GM23248 (cell line): ENCODE data around the gene ZBTB20. TPM values are rescaled to one million over a fixed set of nuclear protein-coding genes. Genes with fewer than 3 reads are reported as not detected.

ENCODE experiments used
- DNase-seq: peaks from one replicate; pipeline ENCODE4 v3.0.0-alpha.2; 2015
- H2AFZ ChIP-seq: fragments of 200-600 bp; sonication (generic); 2 replicates; pipeline ENCODE4 v1.6.1; 2016; ENCODE audit warnings: antibody characterized with exemption
- H3F3A ChIP-seq: fragments of 200-600 bp; sonication (generic); 2 replicates; pipeline ENCODE4 v1.6.1; 2016; ENCODE audit warnings: mild to moderate bottlenecking, antibody characterized with exemption, mixed run types; ENCODE audit not compliant: insufficient read depth
- H3K27ac ChIP-seq: fragments of 200-600 bp; sonication (generic); 2 replicates; pipeline ENCODE4 v1.5.1; 2016; ENCODE audit warnings: mild to moderate bottlenecking
- H3K27me3 ChIP-seq: fragments of 200-600 bp; sonication (generic); replicated peaks from 2 replicates; pipeline ENCODE4 v1.6.1; 2016; ENCODE audit warnings: mild to moderate bottlenecking; ENCODE audit not compliant: insufficient read depth
- H3K36me3 ChIP-seq: fragments of 200-600 bp; sonication (generic); 2 replicates; pipeline ENCODE4 v1.6.1; 2016; ENCODE audit warnings: low read depth, mild to moderate bottlenecking
- H3K4me1 ChIP-seq: fragments of 200-600 bp; sonication (generic); 2 replicates; pipeline ENCODE4 v1.6.1; 2016; ENCODE audit warnings: mild to moderate bottlenecking; ENCODE audit not compliant: insufficient read depth
- H3K4me2 ChIP-seq: fragments of 200-600 bp; sonication (generic); one replicate; pipeline ENCODE4 v1.6.1; 2016; ENCODE audit warnings: mild to moderate bottlenecking; ENCODE audit not compliant: unreplicated experiment
- H3K4me3 ChIP-seq: fragments of 200-600 bp; sonication (generic); 2 replicates; pipeline ENCODE4 v1.5.1; 2016; ENCODE audit warnings: mild to moderate bottlenecking
- H3K79me2 ChIP-seq: fragments of 200-600 bp; sonication (generic); 2 replicates; pipeline ENCODE4 v1.6.1; 2016; ENCODE audit warnings: mild to moderate bottlenecking; ENCODE audit not compliant: insufficient read depth
- H3K9ac ChIP-seq: fragments of 200-600 bp; sonication (generic); 2 replicates; pipeline ENCODE4 v1.6.1; 2016; ENCODE audit warnings: mild to moderate bottlenecking
- H3K9me2 ChIP-seq: fragments of 200-600 bp; sonication (generic); 2 replicates; pipeline ENCODE4 v1.6.1; 2016; ENCODE audit warnings: mixed run types, mild to moderate bottlenecking, moderate library complexity; ENCODE audit not compliant: insufficient read depth
- H3K9me3 ChIP-seq: fragments of 200-600 bp; sonication (generic); one replicate; pipeline ENCODE4 v1.6.1; 2017; ENCODE audit warnings: low read depth
- H4K20me1 ChIP-seq: fragments of 200-600 bp; sonication (generic); 2 replicates; pipeline ENCODE4 v1.6.0; 2016; ENCODE audit not compliant: insufficient read depth
- EZH2 ChIP-seq: fragments of 200-600 bp; sonication (generic); IDR thresholded peaks from 2 replicates; pipeline ENCODE4 v1.6.1; 2018; ENCODE audit warnings: antibody characterized with exemption, mild to moderate bottlenecking; ENCODE audit not compliant: insufficient read depth, poor library complexity, severe bottlenecking
- EZH2phosphoT487 ChIP-seq: fragments of 200-600 bp; sonication (generic); IDR thresholded peaks from 2 replicates; pipeline ENCODE4 v1.6.1; 2018; ENCODE audit warnings: antibody characterized with exemption, moderate library complexity, mild to moderate bottlenecking, low read depth; ENCODE audit not compliant: insufficient read depth
- WGBS, 2 experiments: methylation state at CpG; one replicate each; pipeline ENCODE4 v1.1.6; 2015 to 2017; ENCODE audit warnings: low lambda C conversion rate in 2 of 2, low coverage in 1 of 2; ENCODE audit errors: missing lambda C conversion rate in 2 of 2; 5-methylcytosine and 5-hydroxymethylcytosine counted together
- in situ Hi-C: fragments of 300-500 bp; cut with MboI; formaldehyde crosslinking; loops from 2 replicates; pipeline ENCODE4 v1.15.0; 2020
- polyA plus RNA-seq: library from polyadenylated mRNA; unstranded; fragments of >200 nt; fragmentation: Nextera tagmentation; extraction: Ambion mirVana; gene quantifications from 2 replicates; pipeline ENCODE4 v1.2.1, GENCODE V29; 2016
- total RNA-seq: library from RNA; depleted of rRNA; stranded (reverse); fragments of >200 nt; shearing (Covaris generic); gene quantifications from 2 replicates; pipeline ENCODE4 v1.2.3, GENCODE V29; 2014

The ZBTB20 gene
- total and polyA plus RNA-seq, 2 experiments from 2014 or later: 9.2 to 12.2 TPM

DNA sequence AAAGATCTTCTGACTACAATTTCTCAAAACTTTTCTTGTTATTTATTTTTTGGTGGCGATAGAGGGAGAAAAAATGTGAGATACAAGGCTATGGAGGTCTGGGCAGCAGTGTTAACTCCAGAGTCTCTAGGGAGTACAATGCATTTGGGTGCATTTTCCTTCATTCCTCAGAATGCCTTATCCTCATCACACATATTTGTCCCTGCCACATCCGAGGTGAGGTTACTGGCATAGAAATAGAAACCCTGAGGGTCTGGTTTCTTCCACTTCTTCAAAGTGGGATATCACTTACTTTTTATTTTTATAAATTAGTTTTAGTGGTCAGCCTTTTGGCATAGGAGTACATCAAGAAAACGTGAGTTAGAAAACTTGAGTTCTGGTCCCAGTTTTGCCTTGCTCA is 702.9 kb downstream of the ZBTB20 start:
- Histone ChIP-seq H3K27me3 (no peaks in the 10 kb centered on the region), H3K36me3 (no peaks in the 10 kb centered on the region), H3K9me2 (no peaks in the 10 kb centered on the region), H3F3A (peaks cover 15% of the 10 kb centered on the region; the same call in 1 of the 2 replicates), H2AFZ (no peak overlapping the region), H3K4me2 (no peak overlapping the region), H3K4me1 (peaks cover 43% of the 10 kb centered on the region), H3K9me3 (no peaks in the 10 kb centered on the region), H3K27ac (no peak overlapping the region), H4K20me1 (no peaks in the 10 kb centered on the region), H3K79me2 (peaks cover 19% of the 10 kb centered on the region; the same call in 1 of the 2 replicates), H3K9ac (no peak overlapping the region), H3K4me3 (no peak overlapping the region)
- in situ Hi-C loops: no loop called here
- 62 to 64% methylated on average over 3 of the region's 3 CpGs for WGBS, 2 experiments
- no peak for DNase-seq
- no peak for TF ChIP-seq EZH2
- no peak for TF ChIP-seq EZH2phosphoT487

DNA sequence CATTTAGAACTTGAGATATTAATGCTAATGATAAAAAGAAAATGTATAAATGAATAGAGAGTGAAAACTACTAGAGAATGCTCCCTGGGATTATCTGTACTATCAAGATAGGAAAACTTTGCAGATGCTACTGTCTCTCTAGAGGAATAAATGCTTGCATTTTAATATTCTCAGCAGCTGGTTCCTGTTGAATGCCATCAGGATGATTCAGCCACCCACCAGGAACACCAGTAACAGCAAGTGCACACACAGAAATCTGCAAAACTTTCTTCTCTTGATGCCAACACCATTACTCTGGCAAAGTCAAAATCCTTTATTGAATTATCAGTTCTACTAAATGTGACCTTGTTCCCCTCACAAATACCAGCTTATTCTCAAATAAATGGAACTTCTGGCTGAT is 704.8 kb downstream of the ZBTB20 start:
- Histone ChIP-seq H3K27me3 (no peaks in the 10 kb centered on the region), H3K4me3 (no peak overlapping the region), H3K79me2 (peaks cover 19% of the 10 kb centered on the region; the same call in 1 of the 2 replicates), H3K9me3 (no peaks in the 10 kb centered on the region), H4K20me1 (no peaks in the 10 kb centered on the region), H3K27ac (no peak overlapping the region), H3K4me2 (peak overlapping the region; percentile 3), H3F3A (peaks cover 15% of the 10 kb centered on the region; the same call in 1 of the 2 replicates), H3K9ac (no peak overlapping the region), H3K4me1 (peaks cover 34% of the 10 kb centered on the region), H3K36me3 (no peaks in the 10 kb centered on the region), H3K9me2 (no peaks in the 10 kb centered on the region), H2AFZ (no peak overlapping the region)
- in situ Hi-C loops: no loop called here
- peak; percentile 71 for DNase-seq
- TF ChIP-seq EZH2 (no peak), EZH2phosphoT487 (no peak)

DNA sequence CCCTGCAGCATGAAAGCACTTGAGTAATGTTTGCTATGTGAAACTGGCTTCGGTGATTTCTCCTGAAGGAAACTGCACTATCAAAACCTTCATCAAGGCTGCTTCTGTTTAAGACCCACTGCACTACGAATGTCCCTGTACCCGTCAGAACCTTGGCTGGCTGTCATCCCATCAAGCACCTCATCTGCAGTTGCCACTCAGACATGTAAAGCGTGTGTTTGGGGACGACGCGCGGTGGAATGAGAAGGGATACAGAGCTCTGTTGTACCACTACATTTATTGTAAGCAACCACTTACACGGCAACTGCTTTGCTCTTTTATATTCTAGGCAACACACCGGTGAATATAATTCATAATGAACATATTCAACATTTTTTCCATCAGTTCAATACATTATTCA is 705.7 kb downstream of the ZBTB20 start:
- H3K4me1 ChIP-seq: peaks cover 30% of the 10 kb centered on the region
- peaks cover 15% of the 10 kb centered on the region; the same call in 1 of the 2 replicates for H3F3A ChIP-seq
- H3K4me3 ChIP-seq: no peak overlapping the region
- no peak overlapping the region for H3K4me2 ChIP-seq
- H3K36me3 ChIP-seq: no peaks in the 10 kb centered on the region
- H3K27me3 ChIP-seq: no peaks in the 10 kb centered on the region
- no peaks in the 10 kb centered on the region for H3K9me2 ChIP-seq
- no peak overlapping the region for H2AFZ ChIP-seq
- no peak for DNase-seq
- H3K27ac ChIP-seq: no peak overlapping the region
- H3K79me2 ChIP-seq: peaks cover 12% of the 10 kb centered on the region; the same call in 1 of the 2 replicates
- H4K20me1 ChIP-seq: no peaks in the 10 kb centered on the region
- no peak overlapping the region for H3K9ac ChIP-seq
- in situ Hi-C loops: no loop called here
- WGBS, 2 experiments: 97 to 99% methylated on average over 10 of the region's 10 CpGs
- H3K9me3 ChIP-seq: no peaks in the 10 kb centered on the region
- TF ChIP-seq EZH2 (no peak), EZH2phosphoT487 (no peak)

DNA sequence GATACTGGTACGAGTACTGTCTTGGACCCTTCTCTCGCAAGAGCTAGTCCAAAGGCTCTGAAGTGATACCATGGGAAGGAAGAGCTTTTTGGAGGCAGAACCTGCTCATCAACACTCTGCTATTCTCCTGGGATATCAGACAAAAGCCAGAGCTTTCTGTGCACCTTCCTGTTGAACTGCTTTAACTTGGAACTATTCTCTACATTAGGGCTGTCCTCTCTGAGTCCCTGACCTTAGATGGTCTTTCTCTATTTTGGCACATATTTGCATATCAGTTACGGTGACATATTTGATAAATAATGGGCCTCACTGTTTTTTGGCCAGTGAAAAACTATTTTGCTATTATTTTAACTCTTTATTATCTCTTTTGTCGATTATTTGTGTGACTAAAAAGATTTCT is 706.4 kb downstream of the ZBTB20 start:
- Histone ChIP-seq H3K4me2 (no peak overlapping the region), H3K9me3 (no peaks in the 10 kb centered on the region), H3K79me2 (0 out of 2 replicates have a peak, but pooled peaks cover 9% of the 10 kb centered on the region), H3K36me3 (no peaks in the 10 kb centered on the region), H3K4me3 (no peak overlapping the region), H3K9ac (no peak overlapping the region), H3K27me3 (no peaks in the 10 kb centered on the region), H2AFZ (no peak overlapping the region), H4K20me1 (no peaks in the 10 kb centered on the region), H3K9me2 (no peaks in the 10 kb centered on the region), H3F3A (peaks cover 15% of the 10 kb centered on the region; the same call in 1 of the 2 replicates), H3K27ac (no peak overlapping the region), H3K4me1 (peaks cover 28% of the 10 kb centered on the region)
- TF ChIP-seq EZH2 (no peak), EZH2phosphoT487 (no peak)
- WGBS, 2 experiments: 90 to 92% methylated on average over 4 of the region's 4 CpGs
- DNase-seq: no peak
- in situ Hi-C loops: no loop called here

DNA sequence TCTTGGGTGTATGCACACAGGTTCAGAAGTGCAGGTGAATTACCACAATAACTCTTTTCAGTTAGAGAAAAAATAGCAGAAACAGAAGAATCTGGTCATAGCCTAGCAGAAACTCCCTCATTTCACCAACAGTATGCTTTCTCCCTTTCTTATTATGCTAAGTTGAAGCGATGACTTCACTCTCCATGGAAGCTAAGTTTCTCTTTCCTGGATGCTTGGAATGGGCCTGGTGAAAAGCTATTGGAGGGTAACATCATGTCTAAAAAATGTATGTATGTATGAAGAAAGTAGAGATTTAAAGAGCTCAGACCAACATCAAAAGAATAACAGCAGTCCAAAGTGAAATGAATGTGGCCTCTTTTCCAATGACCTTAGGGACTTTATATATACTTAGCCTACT is 707.8 kb downstream of the ZBTB20 start:
- Histone ChIP-seq H3K4me2 (no peak overlapping the region), H3K27me3 (no peaks in the 10 kb centered on the region), H3K9me3 (no peaks in the 10 kb centered on the region), H3K36me3 (no peaks in the 10 kb centered on the region), H3K4me3 (no peak overlapping the region), H3F3A (peaks cover 15% of the 10 kb centered on the region; the same call in 1 of the 2 replicates), H3K4me1 (peaks cover 23% of the 10 kb centered on the region), H3K9me2 (no peaks in the 10 kb centered on the region), H2AFZ (no peak overlapping the region), H3K27ac (no peak overlapping the region), H3K9ac (no peak overlapping the region), H4K20me1 (no peaks in the 10 kb centered on the region), H3K79me2 (0 out of 2 replicates have a peak, but pooled peaks cover 9% of the 10 kb centered on the region)
- WGBS, 2 experiments: 100% methylated on average over 1 of the region's 1 CpG
- in situ Hi-C loops: no loop called here
- no peak for DNase-seq
- no peak for TF ChIP-seq EZH2
- no peak for TF ChIP-seq EZH2phosphoT487
